GM12878 (cell line): Measurements from ENCODE around the gene USP31. TPM values are rescaled to one million over a fixed set of nuclear protein-coding genes. Genes with fewer than 3 reads are reported as not detected.

Experiments
- ATAC-seq: fragments of 200-7000 bp; cut with Tn5 transposase; 3 replicates; pipeline ENCODE4 v1.9.1; 2020; ENCODE audit warnings: mild to moderate bottlenecking, moderate library complexity
- BruUV-seq: library from RNA; stranded (reverse); fragments of 400-500 nt; replicated peaks from 2 replicates; lab custom pipeline; 2021; lab: Mats Ljungman, UMichigan
- CTCF ChIA-PET: fragments of 300-600 bp; sonication (Branson Sonifier 250); formaldehyde crosslinking; extraction: SDS; loops from one replicate; lab custom pipeline; 2021; ENCODE audit warnings: inconsistent platforms; lab: Yijun Ruan, JAX
- POLR2A ChIA-PET: fragments of 350-600 bp; formaldehyde crosslinking; extraction: SDS; loops from one replicate; lab custom pipeline; 2021; ENCODE audit warnings: inconsistent platforms; lab: Charles Lee
- RAD21 ChIA-PET: fragments of 300-600 bp; sonication (Branson Sonifier 250); formaldehyde crosslinking; loops from one replicate; lab custom pipeline; 2023; ENCODE audit warnings: antibody characterized with exemption; ENCODE audit not compliant: unreplicated experiment; lab: Charles Lee
- SMC1A ChIA-PET: fragments of 300-600 bp; sonication (Branson Sonifier 250); formaldehyde crosslinking; loops from one replicate; lab custom pipeline; 2023; ENCODE audit not compliant: unreplicated experiment, uncharacterized antibody; lab: Charles Lee
- DNase-seq: peaks from one replicate; pipeline ENCODE4 v3.0.0-alpha.2; 2011; ENCODE audit warnings: low read depth, low spot score
- FAIRE-seq: peaks from 3 replicates; lab custom pipeline; 2011; peaks lifted over from hg19 to GRCh38; lab: Jason Lieb, UNC
- H2AFZ ChIP-seq: 2 replicates; pipeline ENCODE4 v1.6.0; 2011; ENCODE audit warnings: low read depth, low read length, control low read depth; ENCODE audit not compliant: control insufficient read depth
- H3K27ac ChIP-seq: 2 replicates; pipeline ENCODE4 v1.5.1; 2011; ENCODE audit warnings: control low read depth; ENCODE audit not compliant: control insufficient read depth, insufficient read depth
- H3K27me3 ChIP-seq, 2 experiments: replicated peaks in 1 of 2; 2 replicates each; pipeline versions ENCODE4 v1.6.0 to v1.6.1; 2011; ENCODE audit warnings: low read length in 1 of 2; ENCODE audit not compliant: control insufficient read depth in 2 of 2, insufficient read depth in 2 of 2
- H3K36me3 ChIP-seq, 2 experiments: 2 replicates each; pipeline ENCODE4 v1.5.1; 2011; ENCODE audit warnings: low read length in 1 of 2; ENCODE audit not compliant: control insufficient read depth in 2 of 2, insufficient read depth in 2 of 2
- H3K4me1 ChIP-seq: 2 replicates; pipeline ENCODE4 v1.6.1; 2011; ENCODE audit warnings: mild to moderate bottlenecking, low read length, moderate library complexity, mixed read lengths; ENCODE audit not compliant: control insufficient read depth, insufficient read depth
- H3K4me2 ChIP-seq: 2 replicates; pipeline ENCODE4 v1.6.0; 2011; ENCODE audit warnings: control low read depth; ENCODE audit not compliant: control insufficient read depth, insufficient read depth
- H3K4me3 ChIP-seq: fragments of 200-600 bp; sonication (generic); 2 replicates; pipeline ENCODE4 v1.5.1; 2016
- H3K79me2 ChIP-seq: 2 replicates; pipeline ENCODE4 v1.6.0; 2011; ENCODE audit warnings: low read length; ENCODE audit not compliant: control insufficient read depth, insufficient read depth
- H3K9ac ChIP-seq: 2 replicates; pipeline ENCODE4 v1.8.0; 2011; ENCODE audit warnings: low read length, control low read depth, mixed read lengths; ENCODE audit not compliant: control insufficient read depth, insufficient read depth
- H3K9me3 ChIP-seq: replicated peaks from 3 replicates; pipeline ENCODE4 v1.5.1; 2011; ENCODE audit warnings: mild to moderate bottlenecking, low read length; ENCODE audit not compliant: control insufficient read depth, insufficient read depth
- H4K20me1 ChIP-seq: 2 replicates; pipeline ENCODE4 v1.6.0; 2011; ENCODE audit not compliant: control insufficient read depth, insufficient read depth
- BACH1 ChIP-seq: fragments of 450-650 bp; IDR thresholded peaks from 2 replicates; pipeline ENCODE4 v1.6.1; 2017; ENCODE audit warnings: mild to moderate bottlenecking, borderline replicate concordance
- CBX5 ChIP-seq: sonication (generic); IDR thresholded peaks from 2 replicates; pipeline ENCODE4 v1.6.1; 2016; ENCODE audit warnings: low read depth, moderate library complexity, mild to moderate bottlenecking, inconsistent platforms
- CHD4 ChIP-seq: fragments of 200-600 bp; sonication (generic); IDR thresholded peaks from 2 replicates; pipeline ENCODE4 v1.6.1; 2016; ENCODE audit warnings: mild to moderate bottlenecking
- GATAD2B ChIP-seq: fragments of 450-650 bp; conservative IDR thresholded peaks from 2 replicates; pipeline ENCODE4 v1.6.1; 2017; ENCODE audit warnings: low read depth, mild to moderate bottlenecking, moderate library complexity
- IKZF2 ChIP-seq, 2 experiments: fragments of 450-650 bp; IDR thresholded peaks; 2 replicates each; pipeline ENCODE4 v1.6.1; 2017; ENCODE audit warnings: mild to moderate bottlenecking in 2 of 2, moderate library complexity in 2 of 2
- JUND ChIP-seq: IDR thresholded peaks from 2 replicates; pipeline ENCODE4 v1.6.1; 2012; ENCODE audit warnings: low read depth, mild to moderate bottlenecking, low read length, improper control_type of control experiment, moderate library complexity
- MTA3 ChIP-seq: IDR thresholded peaks from 2 replicates; pipeline ENCODE4 v1.6.1; 2012; ENCODE audit warnings: low read length, inconsistent platforms, borderline replicate concordance
- MYC ChIP-seq: IDR thresholded peaks from 2 replicates; pipeline ENCODE4 v1.6.1; 2011; ENCODE audit warnings: mild to moderate bottlenecking, low read length, moderate library complexity, inconsistent platforms; ENCODE audit not compliant: insufficient read depth, insufficient replicate concordance, insufficient read length, severe bottlenecking
- NR2F1 ChIP-seq: fragments of 450-650 bp; conservative IDR thresholded peaks from 2 replicates; pipeline ENCODE4 v1.6.1; 2017; ENCODE audit warnings: mild to moderate bottlenecking
- PML ChIP-seq: IDR thresholded peaks from 2 replicates; pipeline ENCODE4 v1.6.1; 2012; ENCODE audit warnings: low read length, inconsistent platforms
- POLR2A ChIP-seq: IDR thresholded peaks from 2 replicates; pipeline ENCODE4 v1.6.1; 2011; ENCODE audit warnings: low read depth, mild to moderate bottlenecking, low read length
- SREBF2 ChIP-seq: IDR thresholded peaks from 2 replicates; pipeline ENCODE4 v1.6.1; 2012; ENCODE audit warnings: mild to moderate bottlenecking, low read length
- TAF1 ChIP-seq: IDR thresholded peaks from 2 replicates; pipeline ENCODE4 v1.6.1; 2011; ENCODE audit warnings: mild to moderate bottlenecking, low read depth, low read length, borderline replicate concordance
- WRNIP1 ChIP-seq: IDR thresholded peaks from 2 replicates; pipeline ENCODE4 v1.6.1; 2011; ENCODE audit warnings: low read depth, low read length, improper control_type of control experiment, borderline replicate concordance
- WGBS: methylation state at CpG from one replicate; pipeline ENCODE4 v1.1.6; 2016; ENCODE audit warnings: low lambda C conversion rate; ENCODE audit not compliant: insufficient replicate concordance, insufficient coverage; ENCODE audit errors: missing lambda C conversion rate; 5-methylcytosine and 5-hydroxymethylcytosine counted together
- in situ Hi-C: fragments of 300-500 bp; cut with MboI; formaldehyde crosslinking; loops from 9 replicates; pipeline ENCODE4 v1.14.3; 2018; ENCODE audit warnings: mixed read lengths
- intact Hi-C: fragments of 100-400 bp; cut with micrococcal nuclease; formaldehyde crosslinking; loops from one replicate; pipeline ENCODE4 v1.14.2; 2022; ENCODE audit not compliant: unreplicated experiment
- polyA plus RNA-seq, 11 experiments: library from polyadenylated mRNA; depleted of rRNA in 4 of 11; unstranded in 6 of 11; stranded (reverse) in 5 of 11; fragments of >200 nt; fragmentation: Nextera tagmentation in 4 of 11; fragmentation: Illumina TruSeq in 1 of 11; extraction: Ambion mirVana in 4 of 11; extraction: Trizol in 1 of 11; gene quantifications; 1 replicate in 1 of 11; 2 replicates in 10 of 11; pipeline versions ENCODE4 v1.2.1 to v1.2.3, GENCODE V29; 2011 to 2016; ENCODE audit warnings: inconsistent platforms in 2 of 11, missing spikeins in 2 of 11, low read depth in 1 of 11
- total RNA-seq, 4 experiments: library from RNA; depleted of rRNA in 3 of 4; stranded (reverse); fragments of >200 nt in 3 of 4; fragmentation: Illumina TruSeq in 1 of 4; extraction: Trizol in 1 of 4; gene quantifications; 2 replicates each; pipeline versions ENCODE4 v1.2.1 to v1.2.3, GENCODE V29; 2013 to 2021
- TF ChIP-seq, protein P1 (sequence below): fragments of 450-650 bp; formaldehyde crosslinking; IDR thresholded peaks from 2 replicates; pipeline ENCODE4 v1.4.0; 2020; ENCODE audit warnings: mild to moderate bottlenecking, moderate library complexity
- TF ChIP-seq, protein P2 (sequence below): IDR thresholded peaks from 2 replicates; pipeline ENCODE4 v1.6.1; 2012; ENCODE audit warnings: low read length, inconsistent platforms
- TF ChIP-seq, protein P3 (sequence below): fragments of 450-650 bp; IDR thresholded peaks from 2 replicates; pipeline ENCODE4 v1.6.1; 2017; ENCODE audit warnings: mild to moderate bottlenecking, low read depth, inconsistent platforms; ENCODE audit not compliant: poor library complexity, severe bottlenecking

Gene USP31
- total and polyA plus RNA-seq, 10 of the 15 experiments (the other 5 are each of a cell fraction or from before 2014, with no cell fraction given) = 0.87 to 6.5 (median 3.2) TPM

- no peak for ATAC-seq
- CTCF ChIA-PET = no interaction called here
- no peak for FAIRE-seq
Observed at GRCh38 chr16:23120562-23120961, 28.7 kb downstream of the USP31 start.

More at GRCh38 chr16:23120562-23120961, 28.7 kb downstream of the USP31 start:
- in situ Hi-C loops = no loop called here
- Histone ChIP-seq H3K27me3 (no peaks in the 10 kb centered on the region), H3K4me2 (no peak overlapping the region), H3K9ac (no peak overlapping the region), H4K20me1 (no peaks in the 10 kb centered on the region), H3K36me3 (no peaks in the 10 kb centered on the region), H3K27ac (no peak overlapping the region), H3K4me1 (no peaks in the 10 kb centered on the region), H3K4me3 (no peak overlapping the region), H3K9me3 (no peaks in the 10 kb centered on the region), H2AFZ (no peak overlapping the region)
- BruUV-seq = no TSS peak
- ChIA-PET SMC1A (interaction anchor here (1.6 kb wide), 1 partner anchor 11 kb away, joined by 4 read pairs; no protein-coding TSS in a partner anchor), POLR2A (interaction anchor here (0.6 kb wide), 1 partner anchor 37 kb away, joined by 4 read pairs; no protein-coding TSS in a partner anchor)
- intact Hi-C loops = no loop called here
- DNase-seq = no peak
- TF ChIP-seq MTA3 (no peak), CHD4 (no peak), SREBF2 (no peak), NR2F1 (no peak), CBX5 (no peak), JUND (no peak), WRNIP1 (no peak), MYC (no peak), POLR2A (no peak), IKZF2 (IDR thresholded peaks at IDR 0.05) (no peak), GATAD2B (no peak), BACH1 (no peak), TAF1 (no peak), PML (no peak)
- TF ChIP-seq, protein P1, sequence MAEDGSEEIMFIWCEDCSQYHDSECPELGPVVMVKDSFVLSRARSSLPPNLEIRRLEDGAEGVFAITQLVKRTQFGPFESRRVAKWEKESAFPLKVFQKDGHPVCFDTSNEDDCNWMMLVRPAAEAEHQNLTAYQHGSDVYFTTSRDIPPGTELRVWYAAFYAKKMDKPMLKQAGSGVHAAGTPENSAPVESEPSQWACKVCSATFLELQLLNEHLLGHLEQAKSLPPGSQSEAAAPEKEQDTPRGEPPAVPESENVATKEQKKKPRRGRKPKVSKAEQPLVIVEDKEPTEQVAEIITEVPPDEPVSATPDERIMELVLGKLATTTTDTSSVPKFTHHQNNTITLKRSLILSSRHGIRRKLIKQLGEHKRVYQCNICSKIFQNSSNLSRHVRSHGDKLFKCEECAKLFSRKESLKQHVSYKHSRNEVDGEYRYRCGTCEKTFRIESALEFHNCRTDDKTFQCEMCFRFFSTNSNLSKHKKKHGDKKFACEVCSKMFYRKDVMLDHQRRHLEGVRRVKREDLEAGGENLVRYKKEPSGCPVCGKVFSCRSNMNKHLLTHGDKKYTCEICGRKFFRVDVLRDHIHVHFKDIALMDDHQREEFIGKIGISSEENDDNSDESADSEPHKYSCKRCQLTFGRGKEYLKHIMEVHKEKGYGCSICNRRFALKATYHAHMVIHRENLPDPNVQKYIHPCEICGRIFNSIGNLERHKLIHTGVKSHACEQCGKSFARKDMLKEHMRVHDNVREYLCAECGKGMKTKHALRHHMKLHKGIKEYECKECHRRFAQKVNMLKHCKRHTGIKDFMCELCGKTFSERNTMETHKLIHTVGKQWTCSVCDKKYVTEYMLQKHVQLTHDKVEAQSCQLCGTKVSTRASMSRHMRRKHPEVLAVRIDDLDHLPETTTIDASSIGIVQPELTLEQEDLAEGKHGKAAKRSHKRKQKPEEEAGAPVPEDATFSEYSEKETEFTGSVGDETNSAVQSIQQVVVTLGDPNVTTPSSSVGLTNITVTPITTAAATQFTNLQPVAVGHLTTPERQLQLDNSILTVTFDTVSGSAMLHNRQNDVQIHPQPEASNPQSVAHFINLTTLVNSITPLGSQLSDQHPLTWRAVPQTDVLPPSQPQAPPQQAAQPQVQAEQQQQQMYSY = no peak
- TF ChIP-seq, protein P2, sequence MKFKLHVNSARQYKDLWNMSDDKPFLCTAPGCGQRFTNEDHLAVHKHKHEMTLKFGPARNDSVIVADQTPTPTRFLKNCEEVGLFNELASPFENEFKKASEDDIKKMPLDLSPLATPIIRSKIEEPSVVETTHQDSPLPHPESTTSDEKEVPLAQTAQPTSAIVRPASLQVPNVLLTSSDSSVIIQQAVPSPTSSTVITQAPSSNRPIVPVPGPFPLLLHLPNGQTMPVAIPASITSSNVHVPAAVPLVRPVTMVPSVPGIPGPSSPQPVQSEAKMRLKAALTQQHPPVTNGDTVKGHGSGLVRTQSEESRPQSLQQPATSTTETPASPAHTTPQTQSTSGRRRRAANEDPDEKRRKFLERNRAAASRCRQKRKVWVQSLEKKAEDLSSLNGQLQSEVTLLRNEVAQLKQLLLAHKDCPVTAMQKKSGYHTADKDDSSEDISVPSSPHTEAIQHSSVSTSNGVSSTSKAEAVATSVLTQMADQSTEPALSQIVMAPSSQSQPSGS = no peak
- TF ChIP-seq, protein P3, sequence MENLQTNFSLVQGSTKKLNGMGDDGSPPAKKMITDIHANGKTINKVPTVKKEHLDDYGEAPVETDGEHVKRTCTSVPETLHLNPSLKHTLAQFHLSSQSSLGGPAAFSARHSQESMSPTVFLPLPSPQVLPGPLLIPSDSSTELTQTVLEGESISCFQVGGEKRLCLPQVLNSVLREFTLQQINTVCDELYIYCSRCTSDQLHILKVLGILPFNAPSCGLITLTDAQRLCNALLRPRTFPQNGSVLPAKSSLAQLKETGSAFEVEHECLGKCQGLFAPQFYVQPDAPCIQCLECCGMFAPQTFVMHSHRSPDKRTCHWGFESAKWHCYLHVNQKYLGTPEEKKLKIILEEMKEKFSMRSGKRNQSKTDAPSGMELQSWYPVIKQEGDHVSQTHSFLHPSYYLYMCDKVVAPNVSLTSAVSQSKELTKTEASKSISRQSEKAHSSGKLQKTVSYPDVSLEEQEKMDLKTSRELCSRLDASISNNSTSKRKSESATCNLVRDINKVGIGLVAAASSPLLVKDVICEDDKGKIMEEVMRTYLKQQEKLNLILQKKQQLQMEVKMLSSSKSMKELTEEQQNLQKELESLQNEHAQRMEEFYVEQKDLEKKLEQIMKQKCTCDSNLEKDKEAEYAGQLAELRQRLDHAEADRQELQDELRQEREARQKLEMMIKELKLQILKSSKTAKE = no peak
- TF ChIP-seq, all 136 proteins: peak for 0
- RAD21 ChIA-PET = no interaction called here
- 97% methylated on average over 4 of the region's 4 CpGs for WGBS
- H3K79me2 ChIP-seq = no peaks in the 10 kb centered on the region
